GM18511 (cell line): ENCODE data around the gene C2CD2.
A peak's percentile ranks its signal among the peaks of the same experiment; 100 is the strongest.

Experiments used
- ATAC-seq: cut with Tn5 transposase; IDR thresholded peaks from one replicate; pipeline ENCODE4 v1.9.1; 2021; ENCODE audit warnings: mild to moderate bottlenecking, moderate library complexity; ENCODE audit not compliant: unreplicated experiment

C2CD2 gene

DNA sequence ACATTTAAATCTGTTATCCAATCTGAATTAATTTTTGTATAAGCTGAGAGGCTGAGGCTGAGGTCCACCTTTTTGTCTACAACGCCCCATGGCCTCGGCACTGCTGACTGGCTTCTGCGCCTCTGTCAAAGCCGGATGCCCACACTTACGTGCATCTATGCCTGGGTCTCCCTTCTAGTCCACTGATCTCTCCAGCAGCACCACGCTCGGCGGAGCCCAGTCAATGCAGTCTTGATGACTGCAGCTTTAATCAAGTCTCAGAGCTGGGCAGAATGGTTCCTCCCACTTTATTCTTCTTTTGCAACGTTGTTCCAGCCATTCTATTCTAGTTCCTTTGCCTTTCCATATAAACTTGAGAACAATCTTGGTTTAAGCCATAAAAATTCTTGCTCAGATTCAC is 84.0 kb downstream of the C2CD2 start:
- no peak for ATAC-seq

DNA sequence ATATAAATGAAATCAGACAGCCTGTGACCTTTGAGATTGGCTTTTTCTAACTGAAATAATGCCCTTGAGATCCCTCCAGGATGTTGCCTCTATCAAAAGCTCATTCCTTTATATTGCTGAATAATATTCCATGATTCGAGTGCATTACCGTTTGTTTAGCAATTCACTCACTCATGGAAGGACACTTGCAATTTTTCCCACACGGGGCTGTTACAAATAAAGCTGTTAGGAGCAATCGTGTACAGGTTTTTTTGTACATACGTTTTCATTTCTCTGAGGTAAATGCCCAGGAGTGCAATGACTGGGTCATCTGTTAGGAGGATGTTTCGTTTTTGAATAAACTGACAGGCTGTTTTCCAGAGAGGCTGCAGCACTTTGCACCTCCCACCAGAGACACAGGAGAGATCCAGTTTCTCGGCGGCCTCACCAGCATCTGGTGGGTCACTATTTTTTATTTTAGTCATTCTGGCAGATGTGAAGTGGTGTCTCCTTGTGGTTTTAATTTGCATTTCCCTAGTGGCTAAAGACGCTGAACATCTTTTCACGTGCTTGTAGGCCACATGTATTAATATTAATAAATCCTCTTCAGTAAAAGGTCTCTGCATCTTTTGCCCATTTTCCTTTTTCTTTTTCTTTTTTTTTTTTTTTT is 85.6 kb downstream of the C2CD2 start:
- peak; percentile 66 for ATAC-seq

DNA sequence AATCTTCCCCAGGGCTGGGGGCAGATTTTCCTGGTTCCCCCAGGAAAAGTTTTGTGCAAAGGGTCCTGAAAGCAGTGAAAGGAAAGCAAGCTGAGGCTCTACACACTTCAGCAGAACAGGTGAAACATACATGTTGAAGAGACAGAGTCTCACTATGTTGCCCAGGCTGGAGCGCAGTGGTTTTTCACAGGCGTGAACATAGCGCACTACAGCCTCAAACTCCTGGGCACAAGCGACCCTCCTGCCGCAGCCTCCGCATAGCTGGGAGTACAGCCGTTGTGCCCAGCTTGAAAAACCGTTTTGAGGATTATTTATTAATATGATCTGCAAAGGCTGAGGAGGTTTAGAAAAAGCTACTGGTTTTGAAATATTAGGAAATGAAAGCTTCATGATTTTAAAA is 86.5 kb downstream of the C2CD2 start:
- ATAC-seq: no peak

DNA sequence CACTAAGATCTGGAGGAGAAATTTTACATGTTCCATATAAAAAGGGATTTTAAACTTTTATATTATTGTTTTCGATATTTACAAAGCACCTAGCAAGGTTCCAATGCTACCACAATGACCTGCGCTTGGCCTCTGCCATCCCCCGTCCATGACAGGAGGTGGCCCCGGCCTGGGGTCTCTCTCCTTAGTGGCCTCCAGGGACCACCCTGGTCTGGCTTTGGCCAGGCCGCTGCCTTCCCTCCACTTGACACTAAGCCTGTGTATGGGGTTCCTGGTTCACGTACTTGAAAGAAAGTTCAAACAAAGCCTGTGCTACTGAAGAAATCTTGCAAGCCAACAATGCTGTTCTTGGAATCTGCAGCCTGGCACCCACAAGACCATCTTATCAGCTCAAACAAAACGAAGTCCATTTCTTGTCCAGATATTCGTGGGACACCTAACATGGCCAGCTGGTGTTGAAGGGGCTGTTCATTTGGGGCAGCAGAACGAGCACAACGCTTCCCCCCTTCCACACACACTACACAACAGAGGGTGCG is 87.5 kb downstream of the C2CD2 start:
- no peak for ATAC-seq

DNA sequence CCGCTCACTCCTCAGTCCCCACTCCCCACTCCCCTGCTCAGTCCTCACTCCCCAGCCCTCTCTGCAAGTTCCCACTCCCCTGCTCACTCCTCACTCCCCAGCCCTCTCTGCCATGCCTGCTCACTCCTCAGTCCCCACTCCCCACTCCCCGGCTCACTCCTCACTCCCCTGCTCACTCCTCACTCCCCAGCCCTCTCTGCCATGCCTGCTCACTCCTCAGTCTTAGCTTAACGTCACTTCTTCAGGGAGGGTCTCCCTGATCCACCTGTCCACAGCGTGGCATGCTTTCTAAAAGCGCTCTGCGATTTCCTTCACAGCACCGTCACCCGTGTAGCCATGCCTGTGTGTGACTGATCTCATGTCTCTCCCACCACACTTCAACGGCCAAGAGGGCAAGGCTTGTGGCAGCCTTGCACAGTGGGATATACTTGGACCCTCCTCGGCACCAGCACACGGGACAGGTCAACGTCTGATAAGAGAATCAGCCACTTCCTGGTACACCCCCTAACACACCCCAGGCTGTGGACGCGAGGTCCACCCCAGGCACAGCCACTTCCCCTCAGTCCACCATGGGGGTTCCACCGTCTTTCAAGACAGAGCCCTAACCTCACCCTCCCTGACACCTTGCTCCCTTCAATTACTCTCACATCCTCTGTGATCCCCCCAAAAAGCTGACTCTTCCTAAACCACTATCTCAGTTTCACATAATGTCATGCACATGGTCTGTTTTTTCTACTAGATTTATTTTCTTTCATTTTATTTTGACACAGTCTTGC is 88.6 kb downstream of the C2CD2 start:
- ATAC-seq: peak; percentile 66

- ATAC-seq: no peak
These were observed 89.4 kb downstream of the C2CD2 start for GRCh38 chr21:41864311-41865001.

DNA sequence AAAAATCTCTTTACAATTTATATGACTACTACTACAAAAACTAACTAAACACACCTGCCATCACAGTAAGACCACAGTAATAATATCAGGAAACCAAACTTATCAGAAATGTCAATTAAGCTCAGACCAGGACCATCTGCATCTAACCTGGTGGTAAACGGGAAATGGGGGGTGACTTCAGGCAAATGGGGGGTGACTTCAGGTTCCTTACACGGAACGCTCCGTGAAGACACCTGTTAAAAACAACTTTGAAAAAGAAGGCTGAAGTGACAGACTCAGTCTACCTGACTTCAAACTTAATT is 90.4 kb downstream of the C2CD2 start:
- no peak for ATAC-seq

DNA sequence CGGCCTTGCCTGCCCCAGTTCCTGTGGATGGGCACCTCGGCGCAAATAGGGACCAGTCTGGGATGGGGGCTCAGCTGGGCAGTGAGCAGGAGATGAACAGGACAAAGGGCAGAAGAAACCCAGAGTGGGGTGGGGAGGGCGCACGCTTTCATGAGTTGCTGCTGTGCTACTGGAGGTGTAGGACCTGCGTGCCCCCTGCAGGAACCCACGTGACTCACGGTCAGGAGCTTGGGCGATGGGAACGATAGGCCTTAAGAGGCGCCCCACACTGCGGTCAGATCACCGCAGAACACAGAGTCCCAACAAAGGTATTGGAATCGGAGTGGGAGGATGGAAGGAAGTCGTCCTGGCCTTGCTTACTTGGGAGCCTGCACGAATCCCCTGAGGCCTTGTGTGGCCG is 91.8 kb downstream of the C2CD2 start:
- no peak for ATAC-seq

DNA sequence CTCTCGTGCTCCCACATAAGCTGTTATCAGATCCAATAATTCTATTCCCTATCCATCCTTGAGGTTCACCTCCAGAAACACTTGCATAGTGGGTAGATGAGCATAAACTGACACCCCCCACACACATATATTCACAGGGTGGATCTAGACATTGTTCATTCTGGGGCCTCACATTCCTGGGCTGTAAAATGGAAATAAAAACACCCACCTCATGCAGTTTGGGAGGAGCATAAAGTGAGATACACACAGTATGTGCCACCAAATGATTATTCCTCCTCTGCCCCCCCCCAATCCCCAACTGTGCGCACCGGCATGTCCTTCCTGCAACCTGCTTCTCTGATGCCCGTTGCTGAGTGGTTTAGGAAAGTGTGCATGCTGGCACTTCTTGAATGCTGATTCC is 92.6 kb downstream of the C2CD2 start:
- no peak for ATAC-seq

GRCh38 chr21:41859297-41859980 is 94.4 kb downstream of the C2CD2 start:
- ATAC-seq: no peak

DNA sequence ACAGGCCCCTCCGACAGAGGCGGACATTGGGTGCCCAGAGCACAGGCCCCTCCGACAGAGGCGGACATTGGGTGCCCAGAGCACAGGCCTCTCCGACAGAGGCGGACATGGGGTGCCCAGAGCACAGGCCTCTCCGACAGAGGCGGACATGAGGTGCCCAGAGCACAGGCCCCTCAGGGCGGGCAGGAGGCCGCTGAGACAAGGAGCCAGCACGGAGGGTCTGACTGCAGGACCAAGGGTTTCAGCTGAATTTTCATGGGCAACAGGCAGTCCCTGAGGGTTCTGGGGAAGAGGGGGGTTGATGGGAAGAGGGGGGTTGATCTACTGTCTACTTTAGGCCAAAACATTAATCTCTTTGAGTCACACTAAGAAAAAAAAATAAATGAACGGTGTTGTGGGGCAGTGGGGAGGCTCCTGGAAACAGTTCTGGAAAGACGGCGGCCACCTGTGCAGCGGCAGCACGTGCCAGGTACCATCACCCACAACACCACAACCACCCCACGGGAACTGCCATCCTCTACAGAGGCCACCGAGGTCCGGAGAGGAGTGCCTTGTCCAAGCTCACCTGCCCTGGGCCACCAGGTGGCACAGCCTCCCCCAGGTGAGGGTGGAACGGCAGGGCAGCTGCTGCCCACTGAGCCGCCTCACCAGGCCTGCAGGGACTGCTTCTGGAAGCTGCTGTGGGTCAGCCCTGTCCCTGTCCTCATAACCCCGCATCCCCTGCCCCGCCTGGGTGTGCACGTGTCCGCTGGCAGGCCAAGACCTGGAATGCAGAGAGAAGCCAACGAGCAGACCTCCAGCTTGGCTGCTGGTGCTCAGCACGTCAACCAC is 95.1 kb downstream of the C2CD2 start:
- ATAC-seq: no peak

- no peak for ATAC-seq
These were observed 96.0 kb downstream of the C2CD2 start for GRCh38 chr21:41857771-41858300.

- no peak for ATAC-seq
These were observed 97.2 kb downstream of the C2CD2 start for GRCh38 chr21:41856572-41856971.

GRCh38 chr21:41854426-41854995 is 99.3 kb downstream of the C2CD2 start:
- ATAC-seq: no peak

- no peak for ATAC-seq
These were observed 100.9 kb downstream of the C2CD2 start for GRCh38 chr21:41852929-41853320.

DNA sequence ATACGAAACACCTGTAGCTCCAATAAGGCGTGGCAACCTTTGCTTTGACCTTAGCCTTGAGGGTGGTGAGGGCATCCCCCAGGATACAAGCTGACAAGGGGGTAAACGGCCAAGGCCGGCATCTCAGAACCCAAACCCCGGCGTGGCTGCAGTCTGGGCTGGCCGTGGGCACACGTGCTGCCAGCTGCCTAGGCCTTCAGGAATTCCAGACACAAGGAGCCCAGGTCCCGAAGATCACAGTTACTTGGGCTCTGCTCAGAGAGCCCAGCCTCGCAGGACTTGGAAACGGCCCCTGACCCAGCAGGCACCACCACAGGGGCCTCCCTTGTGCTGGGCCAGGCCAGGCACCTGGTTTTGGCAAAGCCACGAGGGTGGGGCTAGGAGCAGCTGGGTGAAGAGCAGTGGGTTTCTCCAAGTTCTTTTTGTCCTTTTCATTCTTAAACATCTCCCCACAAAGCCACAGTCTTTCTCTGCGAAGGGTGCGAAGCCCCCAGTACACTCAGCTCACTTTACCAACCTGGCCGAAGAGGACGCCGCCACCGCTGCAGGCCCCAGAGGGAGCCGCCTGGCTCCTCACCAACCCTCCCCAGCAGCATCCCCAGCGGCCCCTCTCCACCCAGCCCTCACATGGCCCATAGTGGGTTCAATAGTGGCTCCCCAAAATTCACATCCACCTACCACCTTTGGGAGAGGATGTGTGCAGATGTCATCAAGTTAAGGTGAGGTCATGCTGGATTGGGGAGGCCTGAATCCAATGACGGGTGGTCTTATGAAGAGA is 101.5 kb downstream of the C2CD2 start:
- no peak for ATAC-seq

DNA sequence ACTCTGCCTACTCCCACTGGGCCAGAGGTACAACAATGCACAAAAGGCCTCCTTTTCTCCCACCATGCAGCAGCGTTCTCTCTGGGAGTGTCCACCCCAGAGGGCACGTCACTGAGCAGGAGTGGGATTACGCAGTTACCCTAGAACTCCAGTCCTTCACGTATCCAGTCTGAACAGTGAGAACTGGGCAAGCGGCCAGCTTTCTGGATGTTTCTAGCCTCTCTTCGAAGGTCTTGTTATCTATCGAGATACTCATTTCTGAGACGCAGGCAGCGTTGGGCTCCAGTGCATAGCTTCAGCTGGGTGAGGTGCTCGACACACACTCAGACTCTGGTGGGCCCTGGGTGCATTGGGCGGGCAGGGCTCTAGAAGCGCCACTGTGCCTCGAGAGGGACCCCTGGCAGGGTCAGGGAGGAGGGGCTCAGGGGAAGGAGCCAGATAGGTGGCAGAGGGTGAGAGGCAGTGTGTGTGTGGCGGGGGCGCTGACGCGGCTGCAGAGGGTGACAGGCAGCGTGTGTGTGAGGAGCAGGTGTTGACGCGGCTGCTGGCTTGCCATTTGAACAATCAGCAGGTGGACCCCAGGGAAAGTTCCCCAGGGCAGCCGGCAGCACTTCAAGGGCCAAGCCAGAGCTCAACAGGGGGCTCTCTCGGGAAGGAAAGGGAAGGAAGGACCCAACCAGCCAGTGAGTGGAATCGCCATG is 102.6 kb downstream of the C2CD2 start:
- ATAC-seq: no peak

- no peak for ATAC-seq
These were observed 103.7 kb downstream of the C2CD2 start for GRCh38 chr21:41850085-41850484.
